ENCODE measurements around the gene LRBA. TPM values are rescaled to one million over a fixed set of nuclear protein-coding genes. Genes with fewer than 3 reads are reported as not detected.

The LRBA gene
- total and polyA plus RNA-seq, 4 donors: 11.8 to 149 (median 34.2) TPM

- ATAC-seq (ENCODE audit: insufficient read depth, low FRiP score) (no peak), DNase-seq (no peak)
- Histone ChIP-seq H3K36me3 (ENCODE audit: control insufficient read depth in 4 of 4, insufficient read depth in 4 of 4, low read length in 4 of 4) (peaks cover 0 to 8% (median 5%) of the 10 kb centered on the region in 4 donors), H3K27ac (ENCODE audit: low read depth in 1 of 2, low read length in 1 of 2) (no peak overlapping the region), H3K9me3 (ENCODE audit: control insufficient read depth in 4 of 4, insufficient read depth in 3 of 4, low read length in 3 of 4) (no peaks in the 10 kb centered on the region), H3K9ac (ENCODE audit: insufficient read depth in 1 of 2, low read length in 2 of 2) (no peak overlapping the region), H3K4me3 (no peak overlapping the region), H3K4me1 (ENCODE audit: control insufficient read depth in 5 of 5, insufficient read depth in 5 of 5, low read length in 5 of 5) (no peaks in the 10 kb centered on the region), H3K27me3 (ENCODE audit: control insufficient read depth in 3 of 3, insufficient read depth in 3 of 3, low read length in 2 of 3) (peaks cover 0 to 1% (median 1%) of the 10 kb centered on the region in 3 donors)
- 94 to 96% methylated on average over 5 of the region's 5 CpGs for WGBS, 2 donors
- TF ChIP-seq CTCF (IDR thresholded peaks at IDR 0.05; ENCODE audit: control extremely low read depth, extremely low read depth): no peak
These were observed 424.5 kb downstream of the LRBA start for GRCh38 chr4:150590631-150591030.

GRCh38 chr4:150589157-150589556 lies 425.9 kb downstream of the LRBA start:
- Histone ChIP-seq H3K9me3 (ENCODE audit: control insufficient read depth in 4 of 4, insufficient read depth in 3 of 4, low read length in 3 of 4) (no peaks in the 10 kb centered on the region), H3K4me1 (ENCODE audit: control insufficient read depth in 5 of 5, insufficient read depth in 5 of 5, low read length in 5 of 5) (no peaks in the 10 kb centered on the region), H3K36me3 (ENCODE audit: control insufficient read depth in 4 of 4, insufficient read depth in 4 of 4, low read length in 4 of 4) (peaks cover 0 to 8% (median 5%) of the 10 kb centered on the region in 4 donors), H3K27ac (ENCODE audit: low read depth in 1 of 2, low read length in 1 of 2) (no peak overlapping the region), H3K4me3 (no peak overlapping the region), H3K9ac (ENCODE audit: insufficient read depth in 1 of 2, low read length in 2 of 2) (no peak overlapping the region), H3K27me3 (ENCODE audit: control insufficient read depth in 3 of 3, insufficient read depth in 3 of 3, low read length in 2 of 3) (peaks cover 0 to 16% (median 14%) of the 10 kb centered on the region in 3 donors)
- TF ChIP-seq CTCF (IDR thresholded peaks at IDR 0.05; ENCODE audit: control extremely low read depth, extremely low read depth): no peak
- ATAC-seq (ENCODE audit: insufficient read depth, low FRiP score) (no peak), DNase-seq (no peak)
- 81 to 93% methylated on average over 2 of the region's 2 CpGs for WGBS, 2 donors

GRCh38 chr4:150588316-150588715 lies 426.8 kb downstream of the LRBA start:
- no peak for TF ChIP-seq CTCF (IDR thresholded peaks at IDR 0.05; ENCODE audit: control extremely low read depth, extremely low read depth)
- Histone ChIP-seq H3K27ac (ENCODE audit: low read depth in 1 of 2, low read length in 1 of 2) (no peak overlapping the region), H3K4me3 (no peak overlapping the region), H3K36me3 (ENCODE audit: control insufficient read depth in 4 of 4, insufficient read depth in 4 of 4, low read length in 4 of 4) (peaks cover 0 to 8% (median 5%) of the 10 kb centered on the region in 4 donors), H3K27me3 (ENCODE audit: control insufficient read depth in 3 of 3, insufficient read depth in 3 of 3, low read length in 2 of 3) (peaks cover 0 to 24% (median 22%) of the 10 kb centered on the region in 3 donors), H3K9me3 (ENCODE audit: control insufficient read depth in 4 of 4, insufficient read depth in 3 of 4, low read length in 3 of 4) (no peaks in the 10 kb centered on the region), H3K4me1 (ENCODE audit: control insufficient read depth in 5 of 5, insufficient read depth in 5 of 5, low read length in 5 of 5) (peaks cover 0 to 8% (median 4%) of the 10 kb centered on the region in 5 donors), H3K9ac (ENCODE audit: insufficient read depth in 1 of 2, low read length in 2 of 2) (no peak overlapping the region)
- DNase-seq (no peak), ATAC-seq (ENCODE audit: insufficient read depth, low FRiP score) (no peak)
- WGBS, 2 donors: 94 to 100% methylated on average over 1 of the region's 1 CpG
